ENCODE data around the gene UQCC2.

- TF ChIP-seq SP1 (IDR thresholded peaks at IDR 0.05) (no peak), TARDBP (IDR thresholded peaks at IDR 0.05) (no peak), ARNT (IDR thresholded peaks at IDR 0.05) (no peak)
These were observed 5.6 kb upstream of the UQCC2 start for GRCh38 chr6:33716890-33717632.
